DLD1 (cell line): ENCODE results near the gene MPHOSPH9.
"Not testable (repeated sequence)": the region's sequence is repeated elsewhere in the genome, so short reads cannot be mapped to it uniquely, and the experiment has no call there.

Experiments used
- in situ Hi-C: cut with HindIII; loops from 2 replicates; pipeline ENCODE4 v1.10.0; 2017; ENCODE audit warnings: low sequenced_read_pairs

The MPHOSPH9 gene

DNA sequence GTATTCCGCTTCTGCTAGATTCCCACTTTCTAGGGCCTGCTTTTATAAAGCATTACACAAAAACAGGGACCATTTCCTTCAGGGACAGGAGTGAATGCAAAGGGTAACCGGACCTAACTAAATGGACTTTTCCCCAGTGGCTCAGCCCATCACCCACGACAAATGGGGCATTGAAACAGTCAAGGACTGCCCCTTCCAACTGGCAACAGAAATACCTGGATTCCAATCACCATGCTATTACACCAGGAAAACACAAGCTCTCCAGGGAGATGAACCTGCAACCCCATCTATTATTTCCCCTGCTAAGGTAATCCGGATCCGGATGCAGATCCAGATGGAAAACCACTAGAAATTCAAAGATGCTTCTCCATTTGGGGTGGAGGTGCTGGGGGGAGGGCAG is 1.0 kb downstream of the MPHOSPH9 start:
- in situ Hi-C loops = no loop called here

- in situ Hi-C loops = no loop called here
Measured at GRCh38 chr12:123229051-123229450, 3.9 kb downstream of the MPHOSPH9 start.

- in situ Hi-C loops = no loop called here
Measured at GRCh38 chr12:123227581-123228258, 5.2 kb downstream of the MPHOSPH9 start.

GRCh38 chr12:123225443-123225842 is 7.5 kb downstream of the MPHOSPH9 start:
- in situ Hi-C loops = no loop called here

- in situ Hi-C loops = no loop called here
Measured at GRCh38 chr12:123223241-123223668, 9.7 kb downstream of the MPHOSPH9 start.

- in situ Hi-C loops = not testable (repeated sequence)
Measured at GRCh38 chr12:123207815-123208214, 25.1 kb downstream of the MPHOSPH9 start.

DNA sequence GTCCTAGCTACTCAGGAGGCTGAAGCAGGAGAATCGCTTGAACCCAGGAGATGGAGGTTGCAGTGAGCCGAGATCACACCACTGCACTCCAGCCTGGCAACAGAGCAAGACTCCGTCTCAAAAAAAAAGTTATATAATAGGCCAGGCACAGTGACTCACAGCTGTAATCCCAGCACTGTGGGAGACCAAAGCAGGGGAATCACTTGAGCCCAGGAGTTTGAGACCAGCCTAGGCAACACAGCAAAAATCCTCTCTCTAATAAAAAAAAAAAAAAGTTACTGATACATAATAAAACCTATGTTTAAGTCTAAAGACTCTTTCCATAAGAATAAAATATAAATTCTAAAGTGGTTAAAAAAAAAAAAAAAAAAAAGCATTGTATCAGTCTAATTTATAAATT is 26.1 kb downstream of the MPHOSPH9 start:
- in situ Hi-C loops = not testable (repeated sequence)

- in situ Hi-C loops = no loop called here
Measured at GRCh38 chr12:123200414-123200813, 32.5 kb downstream of the MPHOSPH9 start.

GRCh38 chr12:123199936-123200335 is 33.0 kb downstream of the MPHOSPH9 start:
- in situ Hi-C loops = no loop called here

DNA sequence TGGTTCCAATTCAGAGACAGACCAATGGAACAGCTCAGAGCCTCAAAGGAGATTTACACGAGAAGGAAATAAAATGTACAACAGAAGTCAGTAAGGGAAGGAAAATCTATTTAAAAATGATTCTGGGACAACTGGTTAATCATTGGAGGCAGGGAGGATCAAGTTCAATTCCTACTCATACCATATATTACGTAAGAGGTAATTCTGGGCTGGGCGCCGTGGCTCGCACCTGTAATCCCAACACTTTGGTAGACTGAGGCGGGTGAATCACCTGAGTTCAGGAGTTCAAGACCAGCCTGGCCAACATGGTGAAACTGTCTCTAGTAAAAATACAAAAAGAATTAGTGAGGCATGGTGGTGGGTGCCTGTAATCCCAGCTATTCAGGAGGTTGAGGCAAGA is 45.3 kb downstream of the MPHOSPH9 start:
- in situ Hi-C loops = no loop called here

DNA sequence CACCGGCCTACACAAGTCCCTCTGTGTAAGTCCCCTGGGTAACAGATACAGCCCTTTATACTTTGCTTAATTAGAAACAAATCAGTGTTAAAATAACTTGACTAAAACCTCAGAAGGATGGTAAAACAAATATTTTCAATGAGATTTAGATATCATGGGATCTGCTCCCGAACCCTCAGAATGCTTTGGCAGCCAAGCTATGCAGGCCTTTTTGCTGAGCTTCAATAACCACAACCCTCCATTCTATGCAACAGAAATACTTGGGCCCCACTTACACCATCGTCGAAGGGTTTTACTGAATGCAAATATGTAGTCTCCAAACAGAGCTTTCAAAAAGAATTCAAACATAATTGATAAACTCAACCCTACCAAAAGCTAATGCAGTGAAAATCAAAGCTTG is 52.8 kb downstream of the MPHOSPH9 start:
- in situ Hi-C loops = no loop called here

DNA sequence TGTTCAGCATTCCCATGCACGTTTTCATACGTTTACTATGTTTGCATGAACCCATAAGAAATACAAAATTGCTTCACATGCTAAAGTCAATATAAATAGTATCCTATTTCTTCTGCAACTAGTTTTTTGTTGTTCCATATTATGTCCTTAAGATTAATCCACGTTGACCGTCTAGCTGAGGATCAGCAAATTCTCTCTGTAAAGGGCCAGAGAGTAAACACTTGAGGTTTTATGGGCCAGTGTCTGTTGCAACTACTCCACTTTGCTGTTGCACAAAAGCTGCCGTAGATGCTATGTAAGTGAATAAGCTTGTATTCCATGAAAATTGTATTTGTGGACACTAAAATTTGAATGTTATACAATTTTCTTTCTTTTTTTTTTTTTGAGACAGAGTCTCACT is 61.0 kb downstream of the MPHOSPH9 start:
- in situ Hi-C loops = no loop called here

DNA sequence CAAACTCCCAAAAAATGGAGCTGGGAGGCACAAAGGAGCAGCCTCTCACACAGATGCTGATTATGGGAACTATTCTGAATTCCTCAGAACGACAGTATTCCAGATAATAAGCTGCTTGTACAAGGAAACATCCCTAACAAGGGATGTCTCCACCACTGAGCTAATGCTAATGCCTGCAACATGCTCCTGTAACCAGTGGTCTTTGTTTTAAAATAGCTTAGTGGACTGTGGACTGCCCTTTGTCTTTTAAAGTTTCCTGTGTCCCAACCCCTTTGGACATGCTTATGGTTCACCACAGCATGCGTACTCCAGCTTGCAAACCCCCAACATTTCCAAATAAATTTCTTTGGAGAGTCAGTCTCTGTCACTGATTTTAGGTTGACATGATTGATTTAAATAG is 65.6 kb downstream of the MPHOSPH9 start:
- in situ Hi-C loops = no loop called here

- in situ Hi-C loops = no loop called here
Measured at GRCh38 chr12:123165537-123165936, 67.4 kb downstream of the MPHOSPH9 start.

GRCh38 chr12:123164710-123165261 is 68.2 kb downstream of the MPHOSPH9 start:
- in situ Hi-C loops = no loop called here

DNA sequence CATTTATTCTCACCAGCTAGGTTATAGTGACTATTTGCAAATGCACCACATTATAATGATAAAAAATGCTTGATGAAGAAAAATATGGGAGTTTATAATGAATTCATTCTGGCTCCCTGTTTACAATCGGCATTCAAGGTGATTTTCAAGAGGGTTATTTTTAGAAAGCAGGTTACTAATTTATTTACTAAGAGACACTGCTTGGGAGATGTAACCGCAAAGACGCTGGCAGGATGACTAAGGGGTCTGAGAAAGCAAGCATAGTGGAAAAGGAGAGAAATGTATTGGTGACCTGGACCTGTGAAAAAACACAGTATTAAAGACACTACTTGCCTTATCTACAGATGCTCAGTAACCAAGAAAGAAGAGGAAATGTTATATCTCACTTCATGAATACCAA is 68.7 kb downstream of the MPHOSPH9 start:
- in situ Hi-C loops = no loop called here

GRCh38 chr12:123163227-123163626 is 69.7 kb downstream of the MPHOSPH9 start:
- in situ Hi-C loops = no loop called here

DNA sequence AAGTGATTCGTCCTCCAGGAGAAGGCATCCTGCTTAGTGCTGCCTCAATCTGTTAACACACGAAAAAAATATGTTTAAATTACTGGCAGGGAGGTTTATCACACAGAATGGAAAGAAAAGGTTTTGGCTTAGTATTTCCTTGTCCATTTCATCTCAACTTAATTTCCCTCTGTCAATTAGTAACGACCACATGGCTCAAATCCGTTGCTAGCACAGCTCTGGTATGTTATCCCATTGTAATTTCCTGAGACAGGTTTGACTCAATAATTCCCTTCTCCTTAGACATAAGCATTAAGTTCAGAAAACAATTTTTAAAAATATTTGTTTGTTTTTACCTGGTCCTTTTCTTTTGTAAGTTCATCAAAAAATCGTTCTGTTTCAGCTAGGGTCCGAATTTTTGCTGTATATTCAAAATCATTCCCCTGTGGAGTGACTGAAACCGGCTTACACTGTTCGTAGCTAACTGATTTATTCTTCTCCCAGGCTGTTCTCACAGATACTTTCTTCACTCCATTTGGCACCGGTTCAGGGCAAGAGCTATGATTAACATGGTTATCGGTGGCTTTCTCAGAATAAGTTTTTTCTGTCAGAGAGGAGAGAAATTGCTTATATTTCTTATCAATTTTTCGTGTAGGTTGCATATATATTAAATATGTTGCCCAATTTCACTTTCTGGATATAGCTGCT is 72.0 kb downstream of the MPHOSPH9 start:
- in situ Hi-C loops = no loop called here

GRCh38 chr12:123153906-123154305 is 79.0 kb downstream of the MPHOSPH9 start:
- in situ Hi-C loops = no loop called here

- in situ Hi-C loops = no loop called here
Measured at GRCh38 chr12:123152833-123153232, 80.1 kb downstream of the MPHOSPH9 start.

- in situ Hi-C loops = no loop called here
Measured at GRCh38 chr12:123151457-123152454, 81.2 kb downstream of the MPHOSPH9 start.
